OCI-LY3 (cell line): ENCODE measurements around the gene KAZN.

Experiments used
- H2AFZ ChIP-seq: fragments of 200-600, 300-600 bp; shearing (Covaris generic); 2 replicates; pipeline ENCODE4 v1.6.0; 2014; ENCODE audit warnings: antibody characterized with exemption, low read depth, low read length
- H3K27ac ChIP-seq: fragments of 200-600, 300-600 bp; sonication (generic); 2 replicates; pipeline ENCODE4 v1.5.1; 2014; ENCODE audit warnings: mild to moderate bottlenecking, low read length, moderate library complexity, mixed read lengths
- H3K27me3 ChIP-seq: fragments of 200-600, 300-600 bp; sonication (generic); 2 replicates; pipeline ENCODE4 v1.6.1; 2014; ENCODE audit warnings: low read depth, low read length, mixed read lengths
- H3K36me3 ChIP-seq: fragments of 200-600, 300-600 bp; sonication (generic); replicated peaks from 2 replicates; pipeline ENCODE3; 2014; ENCODE audit warnings: low read depth, low read length, mixed read lengths
- H3K4me1 ChIP-seq: fragments of 300-600, 200-600 bp; sonication (generic); 2 replicates; pipeline ENCODE4 v1.6.1; 2014; ENCODE audit warnings: low read length, mixed read lengths
- H3K4me2 ChIP-seq: fragments of 200-600, 300-600 bp; sonication (generic); 2 replicates; pipeline ENCODE4 v1.6.1; 2014; ENCODE audit warnings: low read length, mixed read lengths
- H3K4me3 ChIP-seq: fragments of 300-600, 200-600 bp; sonication (generic); 2 replicates; pipeline ENCODE4 v1.5.1; 2014; ENCODE audit warnings: antibody characterized with exemption, mild to moderate bottlenecking, low read length, moderate library complexity
- H3K79me2 ChIP-seq: fragments of 300-600, 200-600 bp; shearing (Covaris generic); 2 replicates; pipeline ENCODE4 v1.6.1; 2014; ENCODE audit warnings: mild to moderate bottlenecking, low read length, mixed read lengths
- H3K9ac ChIP-seq: fragments of 300-600, 200-600 bp; shearing (Covaris generic); 2 replicates; pipeline ENCODE4 v1.6.0; 2014; ENCODE audit warnings: mild to moderate bottlenecking, low read length, moderate library complexity
- H3K9me3 ChIP-seq: fragments of 200-600, 300-600 bp; shearing (Covaris generic); 2 replicates; pipeline ENCODE4 v1.6.1; 2014; ENCODE audit warnings: low read length, mixed read lengths; ENCODE audit not compliant: insufficient read depth
- H4K20me1 ChIP-seq: fragments of 200-600, 300-600 bp; sonication (generic); 2 replicates; pipeline ENCODE4 v1.6.1; 2016; ENCODE audit warnings: low read length, mixed read lengths; ENCODE audit not compliant: insufficient read depth
- CTCF ChIP-seq: fragments of 200-600, 300-600 bp; sonication (generic); IDR thresholded peaks from 2 replicates; pipeline ENCODE4 v1.5.1; 2014; ENCODE audit warnings: antibody characterized with exemption, low read length, low read depth
- EZH2phosphoT487 ChIP-seq: fragments of 200-600 bp; shearing (Covaris generic); IDR thresholded peaks from 2 replicates; pipeline ENCODE4 v1.6.1; 2018; ENCODE audit warnings: antibody characterized with exemption, mixed run types, low read depth

Gene KAZN

GRCh38 chr1:14597343-14598006, 1.0 kb upstream of the KAZN start:
- peaks cover 14% of the 10 kb centered on the region for H3K4me1 ChIP-seq
- H3K9me3 ChIP-seq: no peaks in the 10 kb centered on the region
- no peaks in the 10 kb centered on the region for H3K27me3 ChIP-seq
- H3K4me2 ChIP-seq: no peak overlapping the region
- no peaks in the 10 kb centered on the region for H3K36me3 ChIP-seq
- no peaks in the 10 kb centered on the region for H4K20me1 ChIP-seq
- H3K27ac ChIP-seq: no peak overlapping the region
- H3K4me3 ChIP-seq: no peak overlapping the region
- H3K9ac ChIP-seq: no peak overlapping the region
- H3K79me2 ChIP-seq: no peaks in the 10 kb centered on the region
- no peak overlapping the region for H2AFZ ChIP-seq
- TF ChIP-seq EZH2phosphoT487: no peak
- TF ChIP-seq CTCF: no peak

- H3K27ac ChIP-seq: no peak overlapping the region
- H3K4me2 ChIP-seq: no peak overlapping the region
- H4K20me1 ChIP-seq: no peaks in the 10 kb centered on the region
- no peaks in the 10 kb centered on the region for H3K36me3 ChIP-seq
- H3K4me3 ChIP-seq: no peak overlapping the region
- H2AFZ ChIP-seq: no peak overlapping the region
- peaks cover 14% of the 10 kb centered on the region for H3K4me1 ChIP-seq
- H3K79me2 ChIP-seq: no peaks in the 10 kb centered on the region
- no peak for TF ChIP-seq CTCF
- TF ChIP-seq EZH2phosphoT487: no peak
- H3K27me3 ChIP-seq: no peaks in the 10 kb centered on the region
- no peaks in the 10 kb centered on the region for H3K9me3 ChIP-seq
- H3K9ac ChIP-seq: no peak overlapping the region
Observed at GRCh38 chr1:14598007-14598497, 433 bp upstream of the KAZN start.

GRCh38 chr1:14599183-14599791, 802 bp downstream of the KAZN start:
- Histone ChIP-seq H2AFZ (no peak overlapping the region), H3K27me3 (no peaks in the 10 kb centered on the region), H3K9ac (no peak overlapping the region), H3K4me2 (peak overlapping the region; percentile 34), H4K20me1 (no peaks in the 10 kb centered on the region), H3K9me3 (no peaks in the 10 kb centered on the region), H3K4me3 (no peak overlapping the region), H3K79me2 (no peaks in the 10 kb centered on the region), H3K36me3 (no peaks in the 10 kb centered on the region), H3K4me1 (peaks cover 14% of the 10 kb centered on the region), H3K27ac (no peak overlapping the region)
- TF ChIP-seq EZH2phosphoT487: no peak
- TF ChIP-seq CTCF: no peak

GRCh38 chr1:14599800-14600199, 1.3 kb downstream of the KAZN start:
- Histone ChIP-seq H3K4me2 (peak overlapping the region; percentile 34), H3K36me3 (no peaks in the 10 kb centered on the region), H2AFZ (no peak overlapping the region), H3K27ac (no peak overlapping the region), H3K79me2 (no peaks in the 10 kb centered on the region), H3K9me3 (no peaks in the 10 kb centered on the region), H3K9ac (no peak overlapping the region), H3K4me1 (peaks cover 14% of the 10 kb centered on the region), H4K20me1 (no peaks in the 10 kb centered on the region), H3K27me3 (no peaks in the 10 kb centered on the region), H3K4me3 (no peak overlapping the region)
- TF ChIP-seq CTCF (no peak), EZH2phosphoT487 (no peak)
